NOMO-1 treated with DMSO at 0.1 percent for 48 hours (cell line): ENCODE data around the gene CALML3.

ENCODE experiments used
- DNase-seq: peaks from one replicate; lab custom pipeline; 2025; ENCODE audit not compliant: unreplicated experiment; lab: John Stamatoyannopoulos, UW

The CALML3 gene

GRCh38 chr10:5538446-5538845, 13.7 kb downstream of the CALML3 start:
- no peak for DNase-seq

GRCh38 chr10:5538892-5539651, 14.3 kb downstream of the CALML3 start:
- DNase-seq, result no peak

GRCh38 chr10:5540080-5540479, 15.3 kb downstream of the CALML3 start:
- no peak for DNase-seq

- no peak for DNase-seq
These were observed 16.1 kb downstream of the CALML3 start for GRCh38 chr10:5540891-5541290.

- no peak for DNase-seq
These were observed 17.3 kb downstream of the CALML3 start for GRCh38 chr10:5542100-5542499.

GRCh38 chr10:5543623-5544022, 18.9 kb downstream of the CALML3 start:
- DNase-seq, result no peak

GRCh38 chr10:5544216-5544805, 19.6 kb downstream of the CALML3 start:
- no peak for DNase-seq

GRCh38 chr10:5545011-5545410, 20.2 kb downstream of the CALML3 start:
- DNase-seq, result no peak

GRCh38 chr10:5545426-5545777, 20.6 kb downstream of the CALML3 start:
- DNase-seq, result no peak

GRCh38 chr10:5545778-5546710, 21.3 kb downstream of the CALML3 start:
- DNase-seq, result no peak

GRCh38 chr10:5546891-5547680, 22.3 kb downstream of the CALML3 start:
- DNase-seq, result no peak

GRCh38 chr10:5547681-5547930, 22.8 kb downstream of the CALML3 start:
- DNase-seq, result no peak

GRCh38 chr10:5547931-5548660, 23.3 kb downstream of the CALML3 start:
- no peak for DNase-seq

GRCh38 chr10:5549462-5550249, 24.9 kb downstream of the CALML3 start:
- DNase-seq, result no peak

GRCh38 chr10:5550250-5550545, 25.4 kb downstream of the CALML3 start:
- DNase-seq, result no peak

GRCh38 chr10:5550621-5551530, 26.1 kb downstream of the CALML3 start:
- DNase-seq, result no peak

GRCh38 chr10:5551531-5552375, 27.0 kb downstream of the CALML3 start:
- no peak for DNase-seq
